HepG2 (cell line): ENCODE data around the gene UBAP1L. TPM values are rescaled to one million over a fixed set of nuclear protein-coding genes. Genes with fewer than 3 reads are reported as not detected.
A peak's percentile ranks its signal among the peaks of the same experiment; 100 is the strongest.

ENCODE experiments used
- CCDC6 ChIP-seq: sonication (generic); formaldehyde crosslinking; IDR thresholded peaks from 2 replicates; pipeline ENCODE4 v1.8.1; 2022; ENCODE audit warnings: mild to moderate bottlenecking, missing genetic modification reagents, moderate library complexity
- HMG20B ChIP-seq: conservative IDR thresholded peaks from 2 replicates; pipeline ENCODE4 v1.6.1; 2016; ENCODE audit warnings: missing genetic modification reagents, missing compliant biosample characterization
- HNF4G ChIP-seq, 2 experiments: sonication (generic) in 1 of 2; formaldehyde crosslinking in 1 of 2; IDR thresholded peaks; 2 replicates each; pipeline versions ENCODE4 v1.4.0 to v1.6.1; 2011 to 2020; ENCODE audit warnings: borderline replicate concordance in 2 of 2, low read depth in 2 of 2, mild to moderate bottlenecking in 2 of 2, low read length in 1 of 2, missing genetic modification reagents in 1 of 2, moderate library complexity in 1 of 2
- HOXA5 ChIP-seq: sonication (generic); formaldehyde crosslinking; IDR thresholded peaks from 2 replicates; pipeline ENCODE4 v1.4.0; 2020; ENCODE audit warnings: missing genetic modification reagents
- LCORL ChIP-seq, 2 experiments: fragments of 450-650 bp in 1 of 2; sonication (generic) in 1 of 2; formaldehyde crosslinking in 1 of 2; IDR thresholded peaks; 2 replicates each; pipeline versions ENCODE4 v1.5.0 to v1.6.1; 2017 to 2020; ENCODE audit warnings: antibody characterized with exemption in 1 of 2, missing genetic modification reagents in 1 of 2
- MEIS1 ChIP-seq: sonication (generic); formaldehyde crosslinking; IDR thresholded peaks from 2 replicates; pipeline ENCODE4 v1.9.0; 2021; ENCODE audit warnings: mild to moderate bottlenecking, missing genetic modification reagents, moderate library complexity, borderline replicate concordance
- NCOA2 ChIP-seq: sonication (generic); formaldehyde crosslinking; IDR thresholded peaks from 2 replicates; pipeline ENCODE4 v1.8.0; 2022; ENCODE audit warnings: inconsistent platforms
- PRDM10 ChIP-seq: sonication (generic); formaldehyde crosslinking; IDR thresholded peaks from 2 replicates; pipeline ENCODE4 v1.4.0; 2020; ENCODE audit warnings: low read depth, missing genetic modification reagents
- RFXAP ChIP-seq: sonication (generic); formaldehyde crosslinking; IDR thresholded peaks from 2 replicates; pipeline ENCODE4 v1.4.0; 2020; ENCODE audit warnings: missing genetic modification reagents, borderline replicate concordance
- TBP ChIP-seq: sonication (generic); formaldehyde crosslinking; IDR thresholded peaks from 2 replicates; pipeline ENCODE4 v1.5.0; 2020; ENCODE audit warnings: missing genetic modification reagents
- THAP11 ChIP-seq: IDR thresholded peaks from 2 replicates; pipeline ENCODE4 v1.6.1; 2016; ENCODE audit warnings: missing biosample characterization, missing genetic modification reagents
- ZNF337 ChIP-seq: sonication (generic); formaldehyde crosslinking; IDR thresholded peaks from 2 replicates; pipeline ENCODE4 v1.5.1; 2020; ENCODE audit warnings: missing genetic modification reagents, low read depth, mild to moderate bottlenecking, borderline replicate concordance
- ZNF740 ChIP-seq: sonication (generic); formaldehyde crosslinking; IDR thresholded peaks from 2 replicates; pipeline ENCODE4 v1.4.0; 2020; ENCODE audit warnings: missing genetic modification reagents
- polyA plus RNA-seq, 8 experiments: library from polyadenylated mRNA; depleted of rRNA in 3 of 8; stranded (reverse) in 7 of 8; unstranded in 1 of 8; fragments of >200 nt; fragmentation: Illumina TruSeq in 4 of 8; extraction: Trizol in 4 of 8; gene quantifications; 2 replicates each; pipeline versions ENCODE4 v1.2.1 to v1.2.3, GENCODE V29; 2011 to 2016; ENCODE audit warnings: low read depth in 4 of 8, missing spikeins in 1 of 8, mixed read lengths in 1 of 8; ENCODE audit not compliant: insufficient read depth in 1 of 8
- total RNA-seq, 5 experiments: library from RNA; depleted of rRNA; stranded (reverse); fragments of >200 nt; fragmentation: Illumina TruSeq; extraction: Trizol; gene quantifications; 2 replicates each; pipeline ENCODE4 v1.2.3, GENCODE V29; 2016; ENCODE audit warnings: low read depth in 1 of 5
- TF ChIP-seq, protein P1 (sequence below): sonication (generic); formaldehyde crosslinking; IDR thresholded peaks from 2 replicates; pipeline ENCODE4 v1.4.0; 2020; ENCODE audit warnings: missing genetic modification reagents
- TF ChIP-seq, protein P2 (sequence below), 2 experiments: sonication (generic) in 1 of 2; formaldehyde crosslinking in 1 of 2; IDR thresholded peaks; 2 replicates each; pipeline versions ENCODE4 v1.4.0 to v1.6.1; 2016 to 2020; ENCODE audit warnings: borderline replicate concordance in 1 of 2, low read depth in 1 of 2, mild to moderate bottlenecking in 1 of 2, missing genetic modification reagents in 1 of 2

Gene UBAP1L
- total and polyA plus RNA-seq, 2 of the 13 experiments (the other 11 are each of a cell fraction or from before 2014, with no cell fraction given), result 0.86 to 1.4 TPM

GRCh38 chr15:65054333-65055200, 60.4 kb downstream of the UBAP1L start (continued):
- no peak for TF ChIP-seq RFXAP (CRISPR knock-in tag)
- TF ChIP-seq HNF4G (IDR thresholded peaks at IDR 0.05; ENCODE audit: borderline replicate concordance, low read depth, low read length), result no peak
- no peak for TF ChIP-seq HNF4G (CRISPR knock-in tag; IDR thresholded peaks at IDR 0.05; ENCODE audit: borderline replicate concordance, low read depth)
- 0 out of 2 replicates have a peak, but pooled peaks have one; percentile 29 for TF ChIP-seq HOXA5 (CRISPR knock-in tag)
- TF ChIP-seq TBP (CRISPR knock-in tag), result no peak
- TF ChIP-seq HMG20B (CRISPR knock-in tag), result no peak
- peak; percentile 56; the same call in 1 of the 2 replicates for TF ChIP-seq THAP11
- TF ChIP-seq ZNF740 (CRISPR knock-in tag), result no peak
- no peak for TF ChIP-seq LCORL (IDR thresholded peaks at IDR 0.05)
- peak; percentile 48; the same call in 1 of the 2 replicates for TF ChIP-seq LCORL (CRISPR knock-in tag; IDR thresholded peaks at IDR 0.05)
- peak; percentile 53; the same call in 1 of the 2 replicates for TF ChIP-seq MEIS1 (CRISPR knock-in tag)
- 0 out of 2 replicates have a peak, but pooled peaks have one; percentile 40 for TF ChIP-seq PRDM10
- TF ChIP-seq ZNF337, result no peak
- TF ChIP-seq, protein P1, sequence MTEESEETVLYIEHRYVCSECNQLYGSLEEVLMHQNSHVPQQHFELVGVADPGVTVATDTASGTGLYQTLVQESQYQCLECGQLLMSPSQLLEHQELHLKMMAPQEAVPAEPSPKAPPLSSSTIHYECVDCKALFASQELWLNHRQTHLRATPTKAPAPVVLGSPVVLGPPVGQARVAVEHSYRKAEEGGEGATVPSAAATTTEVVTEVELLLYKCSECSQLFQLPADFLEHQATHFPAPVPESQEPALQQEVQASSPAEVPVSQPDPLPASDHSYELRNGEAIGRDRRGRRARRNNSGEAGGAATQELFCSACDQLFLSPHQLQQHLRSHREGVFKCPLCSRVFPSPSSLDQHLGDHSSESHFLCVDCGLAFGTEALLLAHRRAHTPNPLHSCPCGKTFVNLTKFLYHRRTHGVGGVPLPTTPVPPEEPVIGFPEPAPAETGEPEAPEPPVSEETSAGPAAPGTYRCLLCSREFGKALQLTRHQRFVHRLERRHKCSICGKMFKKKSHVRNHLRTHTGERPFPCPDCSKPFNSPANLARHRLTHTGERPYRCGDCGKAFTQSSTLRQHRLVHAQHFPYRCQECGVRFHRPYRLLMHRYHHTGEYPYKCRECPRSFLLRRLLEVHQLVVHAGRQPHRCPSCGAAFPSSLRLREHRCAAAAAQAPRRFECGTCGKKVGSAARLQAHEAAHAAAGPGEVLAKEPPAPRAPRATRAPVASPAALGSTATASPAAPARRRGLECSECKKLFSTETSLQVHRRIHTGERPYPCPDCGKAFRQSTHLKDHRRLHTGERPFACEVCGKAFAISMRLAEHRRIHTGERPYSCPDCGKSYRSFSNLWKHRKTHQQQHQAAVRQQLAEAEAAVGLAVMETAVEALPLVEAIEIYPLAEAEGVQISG (CRISPR knock-in tag), result peak; percentile 48; the same call in 1 of the 2 replicates
- TF ChIP-seq, protein P2, sequence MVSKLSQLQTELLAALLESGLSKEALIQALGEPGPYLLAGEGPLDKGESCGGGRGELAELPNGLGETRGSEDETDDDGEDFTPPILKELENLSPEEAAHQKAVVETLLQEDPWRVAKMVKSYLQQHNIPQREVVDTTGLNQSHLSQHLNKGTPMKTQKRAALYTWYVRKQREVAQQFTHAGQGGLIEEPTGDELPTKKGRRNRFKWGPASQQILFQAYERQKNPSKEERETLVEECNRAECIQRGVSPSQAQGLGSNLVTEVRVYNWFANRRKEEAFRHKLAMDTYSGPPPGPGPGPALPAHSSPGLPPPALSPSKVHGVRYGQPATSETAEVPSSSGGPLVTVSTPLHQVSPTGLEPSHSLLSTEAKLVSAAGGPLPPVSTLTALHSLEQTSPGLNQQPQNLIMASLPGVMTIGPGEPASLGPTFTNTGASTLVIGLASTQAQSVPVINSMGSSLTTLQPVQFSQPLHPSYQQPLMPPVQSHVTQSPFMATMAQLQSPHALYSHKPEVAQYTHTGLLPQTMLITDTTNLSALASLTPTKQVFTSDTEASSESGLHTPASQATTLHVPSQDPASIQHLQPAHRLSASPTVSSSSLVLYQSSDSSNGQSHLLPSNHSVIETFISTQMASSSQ (IDR thresholded peaks at IDR 0.05; ENCODE audit: low read depth), result no peak
- TF ChIP-seq, protein P2 (CRISPR knock-in tag; IDR thresholded peaks at IDR 0.05; ENCODE audit: borderline replicate concordance), result peak; percentile 27; the same call in 1 of the 2 replicates
- peak; percentile 52; the same call in 1 of the 2 replicates for TF ChIP-seq NCOA2 (CRISPR knock-in tag)
- TF ChIP-seq CCDC6, result 0 out of 2 replicates have a peak, but pooled peaks have one; percentile 54
